HPDE6-E6E7 (cell line): ENCODE measurements around the gene KRTAP10-5.
"Not testable (repeated sequence)": the region's sequence is repeated elsewhere in the genome, so short reads cannot be mapped to it uniquely, and the experiment has no call there.

Experiments
- DNase-seq: peaks from one replicate; pipeline ENCODE4 v3.0.0; 2011; ENCODE audit warnings: missing footprints; ENCODE audit errors: extremely low spot score

KRTAP10-5 gene

GRCh38 chr21:44580231-44580821 is at the start of gene KRTAP10-5:
Gene KRTAP10-5 (minus strand): TSS chr21:44580604. CDS start chr21:44580578, 26 bp downstream.
- DNase-seq, result not testable (repeated sequence)

DNA sequence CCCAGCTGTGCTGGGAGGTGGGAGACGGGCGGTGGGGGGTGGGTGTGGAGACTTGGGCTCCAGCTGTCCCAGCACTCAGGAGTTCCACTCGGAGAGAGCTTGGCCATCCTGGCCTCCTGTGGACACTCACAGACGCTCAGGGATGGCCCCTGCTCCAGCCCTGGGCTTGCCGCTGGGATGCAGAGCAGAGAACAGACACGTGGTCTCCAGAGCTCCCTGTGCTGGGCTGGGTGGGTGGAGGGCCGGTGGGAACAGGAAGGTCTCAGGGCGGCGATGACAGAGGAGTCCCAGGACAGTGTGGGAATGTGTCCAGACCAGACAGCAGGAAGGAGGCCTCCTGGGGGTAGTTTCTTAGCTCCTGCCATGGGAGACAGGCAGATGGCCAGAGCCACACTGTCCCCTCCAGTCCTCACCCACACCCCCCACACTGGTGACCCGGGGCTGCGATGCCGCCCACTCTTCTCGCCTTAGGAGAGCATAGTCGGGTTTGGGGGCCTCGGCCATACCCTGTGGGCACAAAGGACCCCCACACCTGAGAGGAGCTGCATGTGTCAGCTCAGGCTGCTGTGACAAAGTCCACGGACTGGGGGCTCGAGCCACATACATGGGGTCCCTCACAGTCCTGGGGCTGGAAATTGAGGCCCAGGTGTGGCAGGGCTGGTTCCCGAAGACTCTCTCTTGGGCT is 48.4 kb upstream of the KRTAP10-5 start:
- no peak for DNase-seq

- DNase-seq, result not testable (repeated sequence)
Observed at GRCh38 chr21:44627831-44628233, 47.4 kb upstream of the KRTAP10-5 start.

- DNase-seq, result not testable (repeated sequence)
Observed at GRCh38 chr21:44627181-44627822, 46.9 kb upstream of the KRTAP10-5 start.

DNA sequence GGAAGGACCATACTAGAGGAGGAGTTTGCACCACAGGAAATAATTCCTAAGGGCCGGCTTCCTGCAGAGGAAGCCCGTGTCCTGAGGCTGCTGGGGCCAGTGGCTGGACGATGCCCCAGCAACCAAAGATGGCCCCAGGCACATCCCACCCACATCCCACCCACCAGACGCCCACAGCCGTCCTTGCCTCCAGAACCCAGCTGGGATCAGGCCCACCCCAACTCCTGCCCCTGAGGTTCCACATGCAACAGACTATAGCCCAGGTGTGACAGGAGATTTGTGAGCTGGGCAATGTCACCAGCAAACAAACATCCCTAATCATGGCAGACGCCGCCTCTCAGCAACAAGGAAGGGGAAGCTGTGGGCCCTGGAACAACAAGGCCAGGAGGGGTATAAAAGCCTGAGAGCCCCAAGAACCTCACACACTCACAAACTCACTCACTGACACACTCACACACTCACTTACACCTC is 46.3 kb upstream of the KRTAP10-5 start, which contains the start of gene KRTAP10-9:
Gene KRTAP10-9 (plus strand): TSS at position 421 of the 471 bp plus-strand sequence. CDS start 79 bp downstream, outside the sequence.
- no peak for DNase-seq

DNA sequence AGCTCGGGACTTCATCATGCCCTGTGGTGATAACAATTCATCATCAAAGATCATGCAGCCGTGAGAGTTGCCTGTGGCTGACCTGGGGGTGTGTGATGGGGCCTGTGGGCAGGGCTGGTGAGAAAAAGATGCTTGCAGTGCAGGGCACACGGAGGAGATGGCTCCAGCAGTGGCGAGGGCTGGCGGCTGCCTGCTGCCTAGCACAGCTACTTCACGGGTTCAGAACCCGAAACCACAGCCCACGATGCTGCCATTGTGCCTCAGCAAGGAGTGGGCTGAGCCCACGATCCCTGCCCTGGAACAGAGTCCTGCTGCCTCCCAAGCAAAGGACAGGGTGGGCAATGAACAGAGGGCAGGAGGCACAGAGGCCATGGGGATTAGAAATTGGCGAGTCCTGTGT is 45.9 kb upstream of the KRTAP10-5 start:
- DNase-seq, result no peak

GRCh38 chr21:44625756-44626155 is 45.4 kb upstream of the KRTAP10-5 start:
- no peak for DNase-seq

GRCh38 chr21:44623575-44623974 is 43.2 kb upstream of the KRTAP10-5 start:
- no peak for DNase-seq

DNA sequence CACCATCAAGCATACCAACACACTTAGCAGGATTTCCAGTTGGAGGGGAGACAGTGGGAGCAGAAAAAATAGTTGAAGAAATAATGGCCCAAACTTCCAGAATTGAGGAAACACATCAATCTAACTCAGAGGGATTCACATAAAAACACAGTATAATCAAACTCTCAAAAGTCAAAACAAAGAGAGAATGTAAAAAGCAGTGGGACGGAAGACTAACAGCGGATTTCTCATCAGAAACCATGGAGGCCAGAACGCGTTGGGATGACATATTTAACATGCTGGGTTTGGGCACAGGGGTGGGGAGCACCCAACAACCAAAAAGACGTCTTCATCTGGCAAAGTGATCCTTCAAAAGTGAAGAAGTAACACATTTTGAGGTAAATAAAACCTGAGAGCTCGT is 39.5 kb upstream of the KRTAP10-5 start:
- DNase-seq, result no peak

GRCh38 chr21:44618909-44619308 is 38.5 kb upstream of the KRTAP10-5 start:
- no peak for DNase-seq

DNA sequence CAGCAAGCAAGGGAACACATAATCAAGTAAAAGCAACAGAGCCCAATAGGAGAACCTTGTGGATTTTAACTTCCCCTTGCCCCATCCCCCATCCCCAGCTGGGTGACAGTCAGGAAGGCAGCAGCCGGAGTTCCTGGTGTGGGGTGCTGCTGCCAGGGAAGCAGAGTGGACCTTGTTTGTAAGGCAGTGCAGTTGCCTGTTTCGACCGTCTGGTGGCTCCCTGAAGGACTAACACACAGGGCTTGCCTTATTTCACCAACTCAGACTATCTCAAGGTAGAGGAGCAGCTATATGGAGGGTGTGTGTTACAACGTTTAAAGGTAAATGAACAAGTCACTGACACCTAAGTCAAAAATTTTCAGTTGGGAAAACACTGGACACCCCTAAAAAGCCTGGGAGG is 38.1 kb upstream of the KRTAP10-5 start:
- no peak for DNase-seq

- no peak for DNase-seq
Observed at GRCh38 chr21:44617071-44617501, 36.7 kb upstream of the KRTAP10-5 start.

DNA sequence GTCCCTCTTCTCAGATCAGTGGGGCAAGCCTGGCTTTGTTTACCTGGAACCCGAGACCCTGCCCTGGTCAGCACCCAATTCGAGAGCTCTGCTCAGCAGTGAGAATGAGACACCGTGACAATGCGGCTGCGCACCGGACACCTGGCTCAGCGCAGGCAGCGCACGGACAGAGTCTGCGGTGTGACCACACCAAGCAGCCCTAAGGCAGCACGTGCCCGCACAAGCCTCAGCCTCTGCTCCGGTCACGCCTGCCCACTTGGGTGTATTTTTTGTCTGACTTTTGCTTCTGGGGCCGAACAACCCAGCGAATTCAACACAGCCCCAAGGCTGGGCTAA is 36.2 kb upstream of the KRTAP10-5 start:
- no peak for DNase-seq

DNA sequence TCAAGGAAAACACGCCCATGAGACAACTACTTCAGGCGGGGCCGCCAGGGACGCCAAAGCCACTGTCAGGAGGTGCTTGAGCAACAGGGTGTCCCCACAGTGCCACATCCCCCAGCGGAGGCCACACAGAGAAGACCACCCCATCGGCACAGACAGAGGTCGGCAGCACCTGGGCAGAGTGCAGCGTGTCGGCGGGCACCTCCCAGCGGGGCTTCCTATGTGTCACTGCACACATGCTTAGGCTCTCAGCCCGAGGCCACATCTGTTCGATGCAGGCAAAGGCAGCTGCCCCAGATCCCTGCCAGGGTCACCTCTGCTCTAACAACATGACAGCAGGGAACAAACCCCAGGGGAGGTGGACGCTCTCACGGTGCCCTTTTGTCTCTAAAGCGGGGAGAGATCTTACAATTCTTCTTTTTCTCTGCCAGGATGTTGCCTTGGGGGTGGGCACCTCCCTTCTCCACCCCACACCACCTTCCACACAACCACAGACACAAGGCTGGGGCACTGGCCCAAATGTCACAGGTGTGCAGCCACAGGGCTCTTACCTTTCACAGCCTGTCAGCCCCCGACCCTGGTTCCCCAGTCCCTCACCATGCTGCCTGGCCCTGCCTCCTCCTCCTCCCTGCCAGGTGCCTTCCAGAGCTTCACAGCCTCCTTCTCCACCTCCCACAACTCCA is 35.6 kb upstream of the KRTAP10-5 start:
- DNase-seq, result no peak

DNA sequence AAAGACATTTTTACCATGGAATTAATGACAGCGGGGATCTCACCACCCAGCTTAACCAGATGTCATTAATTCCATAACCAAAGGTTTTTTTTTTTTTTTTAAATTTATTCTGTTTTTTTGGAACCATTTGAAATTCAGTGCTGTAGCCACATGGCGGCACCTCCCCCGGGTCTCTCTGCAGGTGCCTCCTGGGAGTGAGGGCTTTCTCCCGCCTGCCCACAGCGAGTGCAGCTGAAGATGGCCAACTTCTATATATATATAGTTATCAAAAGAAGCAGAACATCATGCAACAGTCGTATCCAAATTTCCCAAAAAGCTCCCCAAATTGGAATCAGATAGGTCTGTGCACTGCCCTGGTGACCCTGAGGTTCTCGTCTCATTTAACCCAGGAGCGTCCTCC is 35.1 kb upstream of the KRTAP10-5 start:
- no peak for DNase-seq

- DNase-seq, result no peak
Observed at GRCh38 chr21:44614961-44615391, 34.6 kb upstream of the KRTAP10-5 start.

DNA sequence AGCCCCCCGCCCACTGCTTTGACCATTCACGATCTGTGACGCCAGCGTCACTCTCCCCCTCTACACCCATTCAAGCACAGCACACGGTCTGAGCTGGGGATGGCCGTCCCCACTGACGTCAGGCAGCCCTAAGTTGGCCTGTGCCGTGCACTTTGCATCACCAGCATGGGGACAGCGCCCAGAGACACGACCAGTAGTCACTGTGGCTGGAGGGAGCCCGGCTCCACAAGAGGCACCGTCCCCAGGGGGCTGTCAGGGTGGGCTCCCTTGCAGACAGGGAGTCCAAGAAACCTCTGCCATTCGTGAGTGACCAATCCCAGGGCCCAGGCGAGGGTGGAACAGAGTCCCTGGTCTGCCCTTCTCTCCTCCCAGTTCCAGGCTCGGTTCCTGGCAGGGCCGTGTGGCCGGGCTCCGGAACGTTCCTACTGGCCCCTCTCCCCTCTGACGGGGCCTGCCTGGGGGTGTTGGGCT is 33.8 kb upstream of the KRTAP10-5 start:
- no peak for DNase-seq

- DNase-seq, result no peak
Observed at GRCh38 chr21:44613386-44614155, 33.2 kb upstream of the KRTAP10-5 start.

DNA sequence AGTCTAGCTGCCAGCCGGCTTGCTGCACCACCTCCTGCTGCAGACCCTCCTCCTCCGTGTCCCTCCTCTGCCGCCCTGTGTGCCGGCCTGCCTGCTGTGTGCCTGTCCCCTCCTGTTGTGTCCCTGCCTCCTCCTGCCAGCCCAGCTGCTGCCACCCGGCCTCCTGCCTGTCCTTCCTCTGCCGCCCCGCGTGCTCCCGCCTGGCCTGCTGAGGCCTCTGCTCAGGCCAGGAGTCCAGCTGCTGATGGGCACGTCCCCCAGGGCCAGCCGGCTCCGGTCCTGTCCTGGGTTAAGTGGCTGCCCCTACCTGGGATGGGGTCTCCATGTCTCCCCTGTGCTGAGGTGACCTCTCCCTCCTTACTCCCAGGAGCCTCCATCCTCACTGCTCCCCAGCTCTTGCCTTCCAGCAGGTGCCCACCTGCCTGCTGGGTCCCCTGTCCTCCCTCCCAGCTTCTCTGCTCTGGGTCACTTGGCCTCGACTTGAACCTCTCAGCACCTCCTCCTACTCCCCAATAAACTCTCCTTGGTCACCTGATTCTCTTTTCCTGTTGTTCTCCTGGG is 32.3 kb upstream of the KRTAP10-5 start:
- DNase-seq, result no peak

- no peak for DNase-seq
Observed at GRCh38 chr21:44612029-44612486, 31.7 kb upstream of the KRTAP10-5 start, which contains the start of gene KRTAP10-8. Gene KRTAP10-8 (plus strand): TSS chr21:44612079. CDS start chr21:44612101, 22 bp downstream.

DNA sequence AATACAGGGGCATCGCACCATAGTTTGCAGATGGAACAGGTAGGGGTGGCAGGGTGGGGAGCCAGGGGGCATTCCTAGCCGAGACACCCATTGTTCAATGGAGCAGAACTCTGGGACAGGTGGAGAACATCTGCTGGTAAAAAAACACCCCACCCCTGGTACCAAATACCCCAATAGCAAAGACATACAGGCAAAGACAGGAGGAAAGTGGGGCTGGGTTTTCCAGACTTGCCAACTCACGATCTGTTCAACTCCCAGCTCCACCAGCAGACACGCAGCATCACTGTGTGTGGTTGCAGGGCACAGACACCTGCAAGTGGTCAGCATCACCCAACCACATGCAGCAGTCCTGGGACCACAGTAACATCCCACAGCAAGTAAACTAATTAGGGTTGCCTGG is 31.1 kb upstream of the KRTAP10-5 start:
- no peak for DNase-seq
